ENCODE results near the gene CDK14.

GRCh38 chr7:90723233-90723632 is 127.1 kb downstream of the CDK14 start:
- TF ChIP-seq EZH2phosphoT487 (IDR thresholded peaks at IDR 0.05; ENCODE audit: low read depth), result no peak
- TF ChIP-seq CTCF (IDR thresholded peaks at IDR 0.05; ENCODE audit: low read depth, low read length), result no peak

Measured in OCI-LY3 (cell line).